IPS-11a (cell line): ENCODE data around the gene DPEP2.
"Not testable (repeated sequence)": the region's sequence is repeated elsewhere in the genome, so short reads cannot be mapped to it uniquely, and the experiment has no call there.

Experiments
- H3K4me3 ChIP-seq: one replicate; pipeline ENCODE4 v1.5.1; 2013; ENCODE audit warnings: low read depth, low read length, control low read depth

Gene DPEP2

DNA sequence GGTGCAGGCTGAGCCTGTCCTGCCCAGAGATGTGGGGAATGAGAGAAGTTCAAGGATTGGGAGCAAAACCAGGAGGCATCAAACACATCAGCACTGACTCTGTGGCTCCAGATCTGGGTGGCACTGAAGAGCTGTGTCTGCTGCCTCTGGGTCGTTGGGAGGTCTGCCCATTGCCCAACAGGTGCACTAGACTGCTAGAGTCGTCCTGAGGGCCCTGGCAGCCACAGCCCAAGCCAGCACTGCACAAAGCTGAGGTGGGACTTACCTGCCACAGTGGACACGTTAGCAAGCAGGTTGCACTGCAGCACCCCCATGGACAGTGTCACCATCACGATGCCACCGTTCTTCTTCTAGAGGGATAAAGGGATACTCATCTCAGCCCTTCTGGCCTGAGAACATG, 22.3 kb downstream of the DPEP2 start:
- no peak overlapping the region for H3K4me3 ChIP-seq

DNA sequence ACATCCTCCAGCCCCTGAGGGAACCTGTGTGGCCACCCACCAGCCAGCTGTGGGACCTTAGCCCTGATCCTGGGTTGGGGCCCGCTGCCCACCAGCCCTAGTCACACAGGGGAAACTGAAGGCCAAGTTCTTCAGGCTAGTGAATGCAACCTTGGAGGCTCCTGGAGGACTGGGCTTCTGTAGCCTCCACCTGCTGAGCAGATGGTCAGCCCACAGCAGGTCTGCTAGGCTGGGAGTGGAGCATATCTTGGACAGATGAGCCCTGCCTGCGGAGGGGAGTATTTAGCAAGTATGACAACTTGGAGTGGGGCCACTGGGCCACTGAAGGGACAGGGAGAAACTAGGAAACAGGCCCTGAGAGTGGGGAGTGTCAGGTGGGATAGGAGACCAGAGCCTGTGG, 23.1 kb downstream of the DPEP2 start:
- no peak overlapping the region for H3K4me3 ChIP-seq

DNA sequence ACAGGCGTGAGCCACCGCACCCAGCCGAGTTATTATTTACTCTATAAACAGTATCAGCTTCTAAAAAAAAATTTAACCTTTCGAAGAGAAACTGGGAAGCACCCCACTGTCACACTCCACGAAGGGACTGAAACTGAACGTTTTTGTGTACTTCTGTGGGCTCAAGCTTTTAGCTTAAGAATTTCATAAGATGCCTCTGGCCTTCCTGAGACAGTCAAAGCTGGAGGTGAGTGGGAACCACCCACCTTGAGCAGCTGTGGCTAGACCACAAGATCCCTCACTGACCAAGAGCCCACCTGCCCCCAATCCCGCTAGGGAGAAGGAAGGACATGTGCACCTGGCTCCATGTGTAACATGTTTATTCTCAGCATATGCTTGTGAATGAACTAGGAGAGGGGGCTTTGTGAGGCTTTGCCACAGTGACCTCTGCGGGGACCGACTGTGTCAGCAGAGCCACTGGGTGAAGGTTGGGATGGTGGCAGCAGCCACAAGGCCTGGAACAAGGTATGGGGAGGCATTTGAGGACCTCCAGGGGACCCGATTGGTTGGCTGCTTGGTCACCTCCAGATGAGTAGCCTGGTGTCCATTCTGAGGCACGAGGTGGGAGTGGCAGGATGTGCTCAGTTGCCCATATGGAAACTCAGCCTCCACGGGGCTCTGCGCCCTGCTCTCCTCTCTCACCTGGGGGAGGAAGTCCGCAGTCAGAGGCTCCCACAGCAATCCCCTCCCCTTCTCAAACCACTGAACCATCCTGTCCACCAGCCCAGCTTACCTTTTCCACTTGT, 23.8 kb downstream of the DPEP2 start:
- no peak overlapping the region for H3K4me3 ChIP-seq

DNA sequence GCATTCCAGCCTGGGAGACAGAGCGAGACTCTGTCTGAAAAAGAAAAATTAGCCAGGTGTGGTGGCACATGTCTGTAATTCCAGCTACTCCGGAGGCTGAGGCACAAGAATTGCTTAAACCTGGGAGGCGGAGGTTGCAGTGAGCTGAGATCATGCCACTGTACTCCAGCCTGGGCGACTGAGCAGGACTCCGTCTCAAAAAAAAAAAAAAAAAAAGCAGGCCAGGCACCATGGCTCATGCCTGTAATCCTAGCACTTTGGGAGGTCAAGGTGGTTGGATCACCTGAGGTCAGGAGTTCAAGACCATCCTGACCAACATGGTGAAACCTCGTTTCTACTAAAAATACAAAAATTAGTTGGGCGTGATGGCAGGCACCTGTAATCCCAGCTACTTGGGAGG, 27.0 kb downstream of the DPEP2 start:
- not testable (repeated sequence) for H3K4me3 ChIP-seq

DNA sequence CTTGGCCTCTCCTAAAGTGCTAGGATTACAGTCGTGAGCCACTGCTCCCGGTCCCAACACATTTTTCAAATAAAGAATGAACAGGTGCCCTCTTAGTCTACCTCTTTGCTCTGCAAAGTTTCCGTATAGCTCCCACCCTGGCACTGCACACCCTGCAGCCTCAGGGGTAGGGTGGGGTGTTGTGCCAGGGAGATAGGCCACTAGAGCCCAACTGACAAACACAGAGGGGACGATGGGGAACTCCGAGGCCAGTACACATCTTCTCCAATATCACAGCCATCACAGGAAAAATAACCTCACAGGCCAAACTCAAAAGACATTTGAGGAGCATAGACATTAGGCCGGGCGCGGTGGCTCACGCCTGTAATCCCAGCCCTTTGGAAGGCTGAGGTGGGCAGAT, 28.2 kb downstream of the DPEP2 start:
- H3K4me3 ChIP-seq = no peak overlapping the region

DNA sequence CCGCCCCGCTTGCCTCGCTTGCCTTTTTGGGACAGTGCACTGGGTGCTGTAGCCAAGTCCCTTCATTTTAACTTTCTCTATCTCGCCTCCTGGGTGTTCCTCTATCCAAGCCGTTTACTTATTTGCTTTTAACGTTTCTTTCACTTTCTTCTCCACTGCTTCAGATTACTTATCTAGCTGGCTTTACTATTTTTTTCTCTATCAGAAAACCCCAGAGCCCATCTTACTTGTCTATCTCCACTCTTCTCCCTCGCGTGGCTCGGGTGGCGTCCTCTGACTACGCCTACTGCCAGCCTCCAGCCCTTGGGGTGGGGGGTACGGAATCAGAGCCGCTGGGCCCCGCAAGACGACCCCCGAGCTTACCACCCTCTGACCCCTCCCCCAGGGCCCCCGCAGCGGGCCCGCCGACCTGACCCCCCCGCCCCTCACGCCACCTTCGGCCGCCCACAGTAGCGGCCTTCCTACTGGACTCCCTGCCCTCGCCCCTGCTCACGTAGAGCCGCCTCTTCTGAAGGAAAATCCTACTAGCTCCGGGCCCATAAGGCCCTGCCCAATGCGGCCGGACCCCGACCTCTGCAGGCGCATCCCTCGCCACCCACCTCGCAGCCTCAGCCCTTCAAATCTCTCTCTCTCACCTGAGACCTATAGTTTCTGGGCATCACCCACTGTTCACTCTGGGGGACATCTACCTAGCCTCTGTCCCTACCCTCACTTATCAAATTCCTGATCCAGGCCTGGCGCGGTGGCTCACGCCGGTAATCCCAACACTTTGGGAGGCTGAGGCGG, 29.8 kb downstream of the DPEP2 start:
- H3K4me3 ChIP-seq = no peak overlapping the region

DNA sequence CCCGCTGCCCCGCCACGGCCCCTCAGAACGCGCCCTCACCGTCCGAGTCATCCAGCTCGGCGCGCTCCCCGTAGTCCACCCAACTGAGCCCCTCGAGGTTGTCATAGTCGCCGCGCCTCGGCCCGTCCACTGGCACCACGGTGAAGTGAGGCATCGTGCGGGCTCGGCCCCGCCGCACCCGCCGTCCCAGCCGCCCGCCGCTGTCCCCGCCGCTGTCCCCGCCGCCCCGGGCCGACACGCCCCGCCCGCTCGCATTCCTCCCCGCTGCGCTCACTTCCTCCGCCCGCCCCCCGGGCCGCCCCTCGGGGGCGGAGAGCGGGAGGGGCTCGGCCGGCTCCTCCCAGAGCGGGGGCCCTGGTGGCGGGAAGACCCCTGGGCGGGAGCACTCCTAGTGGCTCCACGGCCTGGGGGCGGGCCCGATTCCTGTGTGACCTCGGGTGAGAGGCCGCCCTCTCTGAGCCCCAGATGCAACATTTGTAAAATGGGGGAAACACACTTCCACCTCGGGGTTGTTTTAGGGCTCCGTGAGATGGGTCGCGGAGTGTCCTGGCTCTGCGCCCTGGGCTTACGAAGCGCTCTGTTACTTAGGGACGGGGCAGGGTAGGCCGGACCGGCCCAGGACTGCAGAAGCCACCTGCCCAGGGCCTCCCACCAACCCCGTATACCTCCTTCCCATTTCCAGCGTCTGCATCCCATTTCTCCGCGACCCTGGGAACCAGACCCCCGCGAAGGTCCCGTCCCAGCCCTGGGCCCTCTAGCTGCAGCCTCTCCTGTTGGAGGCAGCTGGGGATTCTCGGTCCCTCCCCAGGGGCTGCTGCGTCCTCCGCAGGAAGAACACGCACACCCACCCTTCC, 30.7 kb downstream of the DPEP2 start, which contains the start of gene SLC12A4:
SLC12A4 (minus strand) TSS at position 238 of the 854 bp plus-strand sequence; CDS start at position 154, 84 bp downstream.
- peak within 1 kb of the TSS; percentile 72 for H3K4me3 ChIP-seq

DNA sequence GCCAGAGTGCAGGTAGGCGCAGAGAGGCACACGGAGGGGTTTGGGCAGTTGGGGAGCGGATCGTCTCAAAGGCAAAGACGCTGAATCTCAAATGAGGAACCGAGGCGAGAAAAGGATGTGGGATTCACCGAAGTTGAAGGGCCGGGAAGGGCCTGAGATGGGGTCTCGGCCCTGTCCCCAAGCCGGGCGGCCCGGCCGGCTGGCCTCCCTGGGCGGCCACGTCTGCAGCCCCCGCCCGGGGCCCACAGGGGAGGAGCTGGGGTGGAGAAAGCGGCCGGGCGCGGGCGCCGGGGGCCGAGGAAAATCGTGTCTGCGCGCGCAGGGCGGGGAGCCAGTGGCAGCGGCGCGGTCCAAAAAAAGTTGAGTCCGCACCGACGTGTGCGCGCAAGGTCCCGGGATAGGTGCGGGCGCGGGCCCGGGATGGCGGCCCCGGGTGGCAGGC, 31.3 kb downstream of the DPEP2 start:
- peak overlapping the region; percentile 72 for H3K4me3 ChIP-seq

DNA sequence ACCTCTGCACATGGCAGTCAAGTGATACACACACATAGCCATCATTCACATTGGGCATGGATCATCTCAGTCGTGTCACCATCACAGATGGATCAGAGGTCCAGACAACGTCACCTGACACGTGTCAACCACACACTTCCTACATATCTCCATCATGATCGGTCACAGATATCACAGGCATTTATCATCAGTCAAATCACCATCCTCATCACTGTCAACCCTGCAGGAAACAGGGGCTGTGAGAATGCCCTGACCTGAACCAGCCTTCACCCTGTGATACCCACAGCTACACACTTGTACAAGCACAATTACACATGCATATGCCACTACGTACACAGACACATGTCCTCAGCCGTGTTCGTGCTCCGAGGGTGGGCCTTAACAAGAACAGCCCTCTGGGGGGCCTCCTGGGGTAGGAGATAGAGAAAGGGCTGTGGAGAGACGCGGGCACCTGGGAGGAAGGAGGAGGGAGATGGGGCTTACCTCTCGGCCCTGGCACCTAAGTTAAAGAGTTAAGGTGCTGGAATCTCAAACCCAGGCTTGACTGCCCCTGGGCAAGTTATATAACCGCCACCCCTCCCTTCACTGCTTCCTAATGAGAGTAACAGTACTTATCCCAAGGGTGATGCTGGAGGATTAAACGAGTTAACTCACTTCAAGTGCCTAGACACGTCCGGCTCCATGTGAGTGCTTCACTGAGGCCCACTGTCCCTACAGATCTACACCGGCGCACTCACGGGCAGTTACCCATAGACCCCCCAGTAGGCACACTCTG, 31.9 kb downstream of the DPEP2 start:
- peak overlapping the region; percentile 72 for H3K4me3 ChIP-seq

DNA sequence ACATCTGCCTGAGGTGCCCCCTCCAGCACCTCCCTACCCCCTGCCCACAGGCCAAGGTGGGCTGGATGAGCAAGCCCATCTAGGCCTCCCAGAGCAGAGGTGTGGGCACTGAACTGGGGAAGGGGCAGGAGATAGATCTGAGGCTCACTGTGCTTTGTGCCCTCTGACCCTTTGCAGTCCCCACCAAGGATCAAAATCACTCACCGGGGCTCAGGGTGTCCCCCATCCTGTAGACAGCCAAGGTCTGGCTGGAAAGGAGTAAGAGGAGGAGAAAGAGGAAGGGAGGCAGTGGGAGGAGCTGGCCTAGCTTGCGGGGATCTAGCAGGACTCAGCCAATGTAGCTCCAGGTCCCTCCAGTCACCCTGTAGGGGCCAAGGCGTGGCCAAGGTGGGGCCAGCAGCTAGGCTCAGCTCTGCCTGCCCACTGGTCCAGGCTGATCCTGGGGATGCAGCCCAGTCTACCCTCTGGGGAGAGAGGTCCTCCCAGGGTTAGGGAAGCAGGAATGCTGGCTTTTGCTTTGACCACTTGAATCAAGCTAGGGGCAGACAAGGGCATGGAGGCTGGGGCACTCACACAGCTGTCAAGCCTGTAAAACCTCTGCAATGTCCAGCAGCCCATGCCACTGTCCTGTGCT, 32.6 kb downstream of the DPEP2 start:
- H3K4me3 ChIP-seq = no peak overlapping the region

DNA sequence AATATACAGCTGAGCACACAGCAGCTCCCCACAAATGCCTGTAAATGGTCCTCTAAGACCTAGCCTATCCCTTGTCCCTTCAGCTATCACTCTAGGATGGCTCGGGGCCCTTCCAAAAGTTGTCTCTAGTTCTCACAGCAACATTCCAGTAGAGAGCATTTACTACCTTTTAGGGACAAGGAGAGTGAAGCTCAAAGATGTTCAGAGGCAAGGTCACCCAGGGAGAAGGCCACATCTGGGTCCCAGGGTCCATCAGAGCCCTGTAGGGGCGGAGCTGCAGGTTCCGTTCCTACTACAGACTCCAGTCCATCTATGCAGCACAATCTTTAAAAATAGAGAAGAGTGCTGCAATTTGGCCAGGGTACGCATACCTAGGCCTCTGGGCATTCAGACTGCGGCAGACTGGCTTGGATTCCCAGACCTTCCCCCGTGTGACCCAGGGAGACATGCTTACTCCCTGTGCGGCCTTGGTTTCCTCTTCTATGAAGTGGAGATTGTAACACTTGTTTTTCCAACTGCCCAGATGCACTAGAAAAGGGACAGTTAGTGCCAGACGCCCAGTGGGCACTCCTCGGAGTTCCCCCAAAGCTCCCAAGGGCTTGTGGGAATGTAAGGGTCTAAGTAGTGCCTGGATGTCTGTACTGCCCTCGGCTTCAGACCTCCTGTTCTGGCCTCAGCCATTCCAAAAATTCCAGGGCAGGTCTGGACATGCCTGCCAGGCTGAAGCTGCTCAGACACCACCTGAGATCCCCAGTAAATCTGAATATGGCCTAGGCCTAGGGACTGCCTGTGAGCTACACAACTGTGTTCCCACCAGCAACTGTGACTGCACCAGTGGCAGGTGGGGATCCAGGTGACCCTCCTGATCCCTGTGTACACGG, 33.4 kb downstream of the DPEP2 start:
- no peak overlapping the region for H3K4me3 ChIP-seq

DNA sequence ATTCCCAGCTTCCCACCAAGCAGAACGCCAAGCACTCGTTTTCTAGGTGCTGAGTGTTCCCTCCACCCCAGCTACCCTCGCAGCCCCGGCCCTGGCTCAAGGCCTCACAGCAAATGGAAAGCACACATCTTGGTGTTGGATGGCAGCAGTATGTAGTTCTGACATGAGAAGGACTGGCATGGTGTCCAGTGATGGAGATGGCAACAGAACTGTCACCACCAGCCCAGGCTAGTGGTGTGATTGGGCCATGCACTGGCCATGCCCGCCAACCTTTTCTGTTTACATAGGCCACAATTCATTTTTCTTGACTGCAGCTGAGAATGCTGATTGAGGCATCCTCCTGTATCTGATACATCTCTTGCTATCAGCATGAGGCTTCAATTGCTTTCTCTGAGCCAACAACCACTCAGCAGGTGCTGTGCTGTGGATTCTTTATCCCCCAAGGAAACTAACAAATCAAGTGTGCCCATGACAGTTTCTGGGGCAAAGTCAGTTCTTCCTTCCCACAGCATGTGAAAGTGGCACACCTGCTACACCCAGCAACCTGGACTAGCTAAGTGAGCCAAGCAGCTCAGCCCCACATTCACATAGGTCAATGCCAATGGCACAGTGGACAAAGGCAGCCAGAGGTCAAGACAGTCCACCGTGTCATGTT, 34.7 kb downstream of the DPEP2 start:
- H3K4me3 ChIP-seq = no peak overlapping the region

DNA sequence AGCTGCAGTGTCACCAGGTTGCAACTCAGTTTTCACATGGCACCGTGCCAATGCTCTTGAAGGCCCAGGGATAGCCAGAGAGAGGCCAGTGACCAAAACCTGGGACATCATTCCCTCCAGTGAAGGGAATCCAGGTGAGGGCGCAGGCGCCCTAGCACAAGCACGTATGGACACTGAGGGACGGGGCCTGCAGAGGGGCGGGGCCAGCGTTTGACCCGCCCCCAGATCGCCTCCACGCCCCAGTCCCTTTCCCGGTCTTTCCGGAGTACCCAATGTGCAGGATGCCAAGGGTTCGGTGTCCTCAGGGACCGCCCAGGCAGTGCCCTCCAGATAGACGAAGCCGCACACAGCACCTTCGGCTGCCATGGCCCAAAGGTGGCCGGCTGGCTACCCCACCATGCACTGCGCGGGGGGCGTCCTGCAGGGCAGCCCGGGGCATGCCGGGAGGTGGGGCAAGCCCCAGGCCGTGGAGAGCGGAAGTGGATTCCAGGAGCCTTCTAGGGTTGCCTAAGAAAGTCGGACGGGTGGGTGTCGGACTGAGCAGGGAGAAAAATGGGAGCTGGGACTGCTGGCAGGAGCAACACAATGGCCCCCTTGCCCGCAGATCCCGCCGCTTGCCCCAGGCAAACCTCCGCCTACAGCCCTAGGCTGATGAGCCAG, 35.5 kb downstream of the DPEP2 start:
- no peak overlapping the region for H3K4me3 ChIP-seq

DNA sequence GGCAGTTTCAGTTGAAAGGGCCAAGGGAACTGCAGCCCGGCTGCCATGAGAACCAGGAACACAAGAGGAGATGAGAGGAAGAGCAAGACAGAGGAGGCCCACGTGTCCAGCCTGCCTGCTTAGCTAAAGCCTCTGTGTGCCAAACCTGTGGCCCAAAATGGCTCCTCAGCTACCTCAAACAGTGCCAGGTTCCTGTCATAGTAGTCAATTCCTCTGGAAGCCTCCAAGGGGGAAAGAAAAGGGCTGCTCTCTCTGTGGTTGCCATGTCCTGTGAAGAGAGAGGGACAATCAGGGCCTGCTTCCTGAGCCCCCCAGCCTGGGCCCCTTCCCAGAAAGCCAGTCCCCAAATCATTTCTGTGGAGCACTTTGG, 36.0 kb downstream of the DPEP2 start:
- H3K4me3 ChIP-seq = no peak overlapping the region

DNA sequence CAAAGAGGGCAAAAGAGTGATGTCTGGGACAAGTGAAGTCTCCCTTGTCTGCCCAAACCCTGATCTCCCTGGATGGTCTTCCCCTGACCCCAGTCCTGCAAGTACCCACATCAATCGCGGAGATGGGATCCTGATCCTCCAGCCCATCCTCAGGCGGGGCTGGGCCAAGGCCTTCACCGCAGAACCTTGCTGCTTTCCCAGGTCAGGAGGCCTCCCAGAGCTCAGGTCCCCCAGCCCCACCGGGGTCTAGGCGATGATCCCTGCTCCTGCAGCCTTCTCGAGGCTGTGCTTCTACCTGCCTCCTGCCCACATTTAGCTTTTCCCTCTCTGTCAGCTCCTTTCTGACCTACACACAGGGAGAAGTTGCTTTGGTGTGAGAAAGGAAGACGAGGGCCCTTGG, 37.1 kb downstream of the DPEP2 start:
- no peak overlapping the region for H3K4me3 ChIP-seq

DNA sequence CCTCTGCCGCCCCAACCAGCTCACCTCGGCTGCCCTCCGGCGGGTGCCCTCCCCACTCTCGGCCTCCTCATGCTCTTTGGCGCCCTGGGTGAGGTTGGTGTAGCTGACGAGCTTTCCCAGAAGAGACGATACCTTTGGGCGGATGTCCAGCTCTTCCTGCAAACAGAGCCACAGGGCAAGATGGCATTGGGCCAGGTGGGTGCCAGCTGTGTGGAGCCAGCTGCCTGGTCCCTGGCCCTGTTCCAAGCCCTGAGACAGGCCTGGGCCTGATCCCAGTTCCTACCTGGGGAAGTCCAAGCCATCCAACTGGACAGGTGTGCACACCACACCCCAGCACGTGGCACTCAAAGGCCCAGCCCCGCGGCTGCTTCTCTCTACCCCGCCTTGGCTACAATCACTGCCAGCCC, 37.7 kb downstream of the DPEP2 start:
- H3K4me3 ChIP-seq = no peak overlapping the region

DNA sequence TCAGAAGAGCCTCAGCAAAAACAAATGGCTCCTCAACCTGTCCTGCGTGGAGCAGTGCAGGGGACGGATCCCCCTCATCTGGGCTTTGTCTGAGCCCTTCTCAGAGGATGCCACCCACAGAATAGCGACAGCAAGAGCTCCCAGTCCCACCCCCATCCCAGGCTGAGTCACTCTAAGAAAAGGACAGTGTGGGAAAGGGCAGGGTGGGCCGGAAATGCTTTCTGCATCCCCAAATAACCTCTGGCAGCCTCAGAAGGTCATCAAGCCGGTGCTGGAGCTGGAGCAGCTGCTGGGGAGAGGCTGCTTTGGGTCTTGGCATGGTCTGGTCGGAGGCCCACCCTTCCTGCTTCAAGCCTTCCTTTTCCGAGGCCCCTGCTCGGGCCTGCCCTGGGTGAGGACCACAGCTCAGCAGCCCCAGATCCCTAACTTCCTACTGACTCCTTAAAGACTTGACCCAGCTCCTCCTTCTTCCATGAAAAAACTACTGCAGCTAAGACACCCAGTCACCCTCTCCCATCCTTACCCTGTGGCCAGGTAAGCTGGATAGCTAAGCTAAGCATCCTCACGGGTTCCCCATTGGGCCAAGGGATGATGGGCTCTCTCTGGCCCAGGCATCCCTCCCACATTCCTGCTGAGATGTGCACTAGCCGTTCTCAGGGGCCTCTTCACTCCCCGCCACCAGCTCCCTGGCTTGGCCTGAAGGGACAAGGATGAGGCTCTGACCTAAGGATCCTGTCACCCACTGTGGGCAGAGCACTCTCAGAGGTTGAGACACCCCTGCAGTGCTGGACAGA, 39.6 kb downstream of the DPEP2 start:
- H3K4me3 ChIP-seq = no peak overlapping the region
